ENCODE results near the gene CEACAM7.

Gene CEACAM7

DNA sequence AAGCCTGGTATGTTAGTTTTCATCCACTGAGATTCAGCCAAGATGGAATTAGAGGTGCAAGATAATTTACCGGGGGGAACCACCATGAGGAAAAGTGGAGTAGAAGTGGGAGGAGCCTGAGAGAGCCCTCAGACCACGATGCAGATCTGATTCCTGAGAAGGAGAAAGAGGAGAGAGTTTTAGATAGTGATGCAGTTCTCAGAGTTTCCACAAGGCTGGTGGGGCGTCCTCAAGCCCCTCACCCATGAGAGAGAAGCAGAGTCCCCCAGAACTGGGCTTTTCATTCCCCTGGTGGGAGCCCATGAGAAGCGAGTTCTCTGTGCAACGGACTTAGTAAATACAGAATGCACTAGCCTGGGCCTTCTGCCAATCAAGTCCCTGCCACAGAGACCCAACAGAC, 38.4 kb upstream of the CEACAM7 start:
- TF ChIP-seq, protein P1, sequence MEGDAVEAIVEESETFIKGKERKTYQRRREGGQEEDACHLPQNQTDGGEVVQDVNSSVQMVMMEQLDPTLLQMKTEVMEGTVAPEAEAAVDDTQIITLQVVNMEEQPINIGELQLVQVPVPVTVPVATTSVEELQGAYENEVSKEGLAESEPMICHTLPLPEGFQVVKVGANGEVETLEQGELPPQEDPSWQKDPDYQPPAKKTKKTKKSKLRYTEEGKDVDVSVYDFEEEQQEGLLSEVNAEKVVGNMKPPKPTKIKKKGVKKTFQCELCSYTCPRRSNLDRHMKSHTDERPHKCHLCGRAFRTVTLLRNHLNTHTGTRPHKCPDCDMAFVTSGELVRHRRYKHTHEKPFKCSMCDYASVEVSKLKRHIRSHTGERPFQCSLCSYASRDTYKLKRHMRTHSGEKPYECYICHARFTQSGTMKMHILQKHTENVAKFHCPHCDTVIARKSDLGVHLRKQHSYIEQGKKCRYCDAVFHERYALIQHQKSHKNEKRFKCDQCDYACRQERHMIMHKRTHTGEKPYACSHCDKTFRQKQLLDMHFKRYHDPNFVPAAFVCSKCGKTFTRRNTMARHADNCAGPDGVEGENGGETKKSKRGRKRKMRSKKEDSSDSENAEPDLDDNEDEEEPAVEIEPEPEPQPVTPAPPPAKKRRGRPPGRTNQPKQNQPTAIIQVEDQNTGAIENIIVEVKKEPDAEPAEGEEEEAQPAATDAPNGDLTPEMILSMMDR (conservative IDR thresholded peaks at IDR 0.05; ENCODE audit: low read depth, low read length) = no peak
- no peaks in the 10 kb centered on the region for H4K20me1 ChIP-seq (ENCODE audit: insufficient read depth)
- H3K4me2 ChIP-seq = no peak overlapping the region
- no peaks in the 10 kb centered on the region for H3K4me1 ChIP-seq (ENCODE audit: low read depth, poor library complexity, severe bottlenecking)
- H2AFZ ChIP-seq (ENCODE audit: low read depth) = no peak overlapping the region
- no peak overlapping the region for H3K4me3 ChIP-seq (IDR thresholded peaks at IDR 0.05; ENCODE audit: insufficient read depth, low read depth, low read length)
- no peaks in the 10 kb centered on the region for H3K79me2 ChIP-seq (ENCODE audit: insufficient read depth, low read depth)
- peaks cover 58% of the 10 kb centered on the region; the same call in 1 of the 2 replicates for H3K27me3 ChIP-seq (ENCODE audit: insufficient read depth, low read depth)
- H3K27ac ChIP-seq = no peak overlapping the region
- H3K36me3 ChIP-seq (ENCODE audit: insufficient read depth) = no peaks in the 10 kb centered on the region
- no peak overlapping the region for H3K9ac ChIP-seq

DNA sequence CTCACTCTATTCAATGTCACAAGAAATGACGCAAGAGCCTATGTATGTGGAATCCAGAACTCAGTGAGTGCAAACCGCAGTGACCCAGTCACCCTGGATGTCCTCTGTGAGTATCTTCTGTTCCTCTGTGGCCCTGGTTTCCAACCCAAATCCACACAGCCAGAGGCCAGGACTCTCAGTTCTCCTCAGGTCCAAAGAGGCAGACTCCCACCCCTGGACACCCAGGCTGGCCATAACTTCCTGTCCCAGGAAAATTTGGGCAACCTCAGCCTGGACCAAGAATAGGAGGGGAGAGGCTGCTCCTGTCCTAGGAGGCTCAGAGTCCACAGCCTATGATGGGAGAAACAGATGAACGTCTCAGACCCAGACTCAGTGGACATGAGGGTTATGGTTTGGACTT, 32.0 kb upstream of the CEACAM7 start:
- Histone ChIP-seq H2AFZ (ENCODE audit: low read depth) (no peak overlapping the region), H3K4me2 (no peak overlapping the region), H4K20me1 (ENCODE audit: insufficient read depth) (no peaks in the 10 kb centered on the region), H3K27me3 (ENCODE audit: insufficient read depth, low read depth) (peaks cover 84% of the 10 kb centered on the region), H3K79me2 (ENCODE audit: insufficient read depth, low read depth) (no peaks in the 10 kb centered on the region), H3K4me1 (ENCODE audit: low read depth, poor library complexity, severe bottlenecking) (no peaks in the 10 kb centered on the region), H3K9ac (no peak overlapping the region), H3K36me3 (ENCODE audit: insufficient read depth) (no peaks in the 10 kb centered on the region), H3K4me3 (IDR thresholded peaks at IDR 0.05; ENCODE audit: insufficient read depth, low read depth, low read length) (no peak overlapping the region), H3K27ac (no peak overlapping the region)
- TF ChIP-seq, protein P1 (conservative IDR thresholded peaks at IDR 0.05; ENCODE audit: low read depth, low read length) = no peak

DNA sequence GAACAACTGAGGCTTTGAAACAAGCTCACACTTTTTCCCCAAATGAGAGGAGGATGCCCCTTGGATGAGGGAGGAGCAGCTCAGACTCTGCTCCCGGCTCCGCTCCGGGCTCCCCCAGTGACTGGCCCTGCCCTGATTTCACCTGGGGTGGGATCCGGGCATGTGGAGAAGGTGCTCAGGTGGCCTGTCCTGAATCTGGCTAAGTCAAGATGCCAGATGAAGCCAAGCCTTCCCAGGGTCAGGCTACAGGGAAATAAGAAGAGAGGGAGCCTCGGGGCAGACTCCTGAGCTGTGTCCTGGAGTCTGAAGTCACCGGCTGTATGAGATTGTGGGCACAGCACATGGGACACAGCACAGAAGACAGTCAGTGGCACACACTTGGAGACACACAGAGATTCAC, 30.7 kb upstream of the CEACAM7 start:
- H4K20me1 ChIP-seq (ENCODE audit: insufficient read depth) = no peaks in the 10 kb centered on the region
- H3K27ac ChIP-seq = no peak overlapping the region
- H3K4me1 ChIP-seq (ENCODE audit: low read depth, poor library complexity, severe bottlenecking) = no peaks in the 10 kb centered on the region
- H3K9ac ChIP-seq = no peak overlapping the region
- H3K79me2 ChIP-seq (ENCODE audit: insufficient read depth, low read depth) = no peaks in the 10 kb centered on the region
- TF ChIP-seq, protein P1 (conservative IDR thresholded peaks at IDR 0.05; ENCODE audit: low read depth, low read length) = no peak
- H2AFZ ChIP-seq (ENCODE audit: low read depth) = no peak overlapping the region
- H3K4me3 ChIP-seq (IDR thresholded peaks at IDR 0.05; ENCODE audit: insufficient read depth, low read depth, low read length) = no peak overlapping the region
- H3K4me2 ChIP-seq = no peak overlapping the region
- H3K36me3 ChIP-seq (ENCODE audit: insufficient read depth) = no peaks in the 10 kb centered on the region
- H3K27me3 ChIP-seq (ENCODE audit: insufficient read depth, low read depth) = peaks cover 81% of the 10 kb centered on the region

DNA sequence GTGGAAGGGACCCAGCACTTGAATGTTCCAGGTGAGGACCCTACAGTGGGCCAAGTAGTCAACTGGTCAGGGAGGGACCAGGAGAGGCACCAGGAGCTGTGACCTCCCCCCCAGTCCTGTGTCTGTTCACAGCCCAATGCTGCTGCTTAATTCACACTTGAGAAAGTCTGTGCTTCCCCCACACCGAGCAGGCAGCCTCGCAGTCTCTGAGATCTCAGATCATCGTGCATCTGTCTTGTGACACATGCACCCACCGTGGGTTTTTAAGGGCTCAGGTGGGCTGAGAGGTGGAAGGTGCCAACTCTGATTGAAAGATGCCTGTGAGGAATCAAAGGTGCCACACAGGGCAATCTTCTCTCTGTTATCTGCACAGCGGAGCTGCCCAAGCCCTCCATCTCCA, 26.5 kb upstream of the CEACAM7 start:
- Histone ChIP-seq H2AFZ (ENCODE audit: low read depth) (no peak overlapping the region), H3K27ac (no peak overlapping the region), H4K20me1 (ENCODE audit: insufficient read depth) (no peaks in the 10 kb centered on the region), H3K79me2 (ENCODE audit: insufficient read depth, low read depth) (no peaks in the 10 kb centered on the region), H3K4me1 (ENCODE audit: low read depth, poor library complexity, severe bottlenecking) (no peaks in the 10 kb centered on the region), H3K9ac (no peak overlapping the region), H3K4me2 (no peak overlapping the region), H3K27me3 (ENCODE audit: insufficient read depth, low read depth) (peaks cover 89% of the 10 kb centered on the region), H3K36me3 (ENCODE audit: insufficient read depth) (no peaks in the 10 kb centered on the region), H3K4me3 (IDR thresholded peaks at IDR 0.05; ENCODE audit: insufficient read depth, low read depth, low read length) (no peak overlapping the region)
- TF ChIP-seq, protein P1 (conservative IDR thresholded peaks at IDR 0.05; ENCODE audit: low read depth, low read length) = no peak
